GM12891 (cell line): Measurements from ENCODE around the gene ZNF296.

Source experiments
- POLR2A ChIP-seq: IDR thresholded peaks from 2 replicates; pipeline ENCODE4 v1.6.1; 2011; ENCODE audit warnings: low read depth, low read length, control low read depth
- POLR2AphosphoS5 ChIP-seq: IDR thresholded peaks from 2 replicates; pipeline ENCODE4 v1.6.1; 2011; ENCODE audit warnings: low read depth, low read length, control low read depth
- SPI1 ChIP-seq: IDR thresholded peaks from 2 replicates; pipeline ENCODE4 v1.6.1; 2011; ENCODE audit warnings: low read depth, low read length, control low read depth
- TAF1 ChIP-seq: IDR thresholded peaks from 2 replicates; pipeline ENCODE4 v1.6.1; 2011; ENCODE audit warnings: low read depth, low read length, control low read depth

GRCh38 chr19:45103508-45104319 is 27.4 kb upstream of the ZNF296 start:
- TF ChIP-seq SPI1 (no peak), POLR2A (no peak), POLR2AphosphoS5 (no peak), TAF1 (no peak)
